DOHH2 (cell line): ENCODE results near the gene ST7.

Source experiments
- H3F3A ChIP-seq: fragments of 200-600 bp; sonication (generic), shearing (Covaris generic); 2 replicates; pipeline ENCODE4 v1.6.0; 2016; ENCODE audit warnings: antibody characterized with exemption, mild to moderate bottlenecking; ENCODE audit not compliant: control insufficient read depth, insufficient read depth
- H3K27ac ChIP-seq: fragments of 200-600 bp; sonication (generic); 2 replicates; pipeline ENCODE4 v1.5.1; 2014; ENCODE audit warnings: low read depth, mild to moderate bottlenecking, low read length, moderate library complexity
- H3K27me3 ChIP-seq: fragments of 200-600 bp; sonication (generic); 2 replicates; pipeline ENCODE4 v1.6.1; 2014; ENCODE audit warnings: mild to moderate bottlenecking, low read length, mixed read lengths; ENCODE audit not compliant: control insufficient read depth
- H3K36me3 ChIP-seq: fragments of 200-600 bp; sonication (generic); 2 replicates; pipeline ENCODE4 v1.6.1; 2014; ENCODE audit warnings: mild to moderate bottlenecking, low read length, moderate library complexity, mixed read lengths; ENCODE audit not compliant: control insufficient read depth
- H3K4me1 ChIP-seq: fragments of 200-600 bp; sonication (generic); 2 replicates; pipeline ENCODE4 v1.6.1; 2014; ENCODE audit warnings: mild to moderate bottlenecking, low read length, mixed read lengths; ENCODE audit not compliant: control insufficient read depth
- H3K4me2 ChIP-seq: fragments of 200-600 bp; sonication (generic); 2 replicates; pipeline ENCODE4 v1.6.0; 2014; ENCODE audit warnings: mild to moderate bottlenecking, low read length, moderate library complexity
- H3K4me3 ChIP-seq: fragments of 200-600 bp; sonication (generic); 2 replicates; pipeline ENCODE4 v1.5.1; 2014; ENCODE audit warnings: mild to moderate bottlenecking, low read length, mixed read lengths
- H3K79me2 ChIP-seq: fragments of 200-600 bp; sonication (generic); 2 replicates; pipeline ENCODE4 v1.6.1; 2014; ENCODE audit warnings: mild to moderate bottlenecking, low read length, mixed read lengths; ENCODE audit not compliant: control insufficient read depth
- H3K9me2 ChIP-seq: fragments of 200-600 bp; sonication (generic); replicated peaks from 2 replicates; pipeline ENCODE4 v1.6.1; 2014; ENCODE audit warnings: mild to moderate bottlenecking, low read length, mixed read lengths; ENCODE audit not compliant: control insufficient read depth
- H3K9me3 ChIP-seq: fragments of 200-600 bp; sonication (generic); 2 replicates; pipeline ENCODE4 v1.6.1; 2014; ENCODE audit warnings: antibody characterized with exemption, low read length, mixed read lengths; ENCODE audit not compliant: control insufficient read depth, insufficient read depth
- H4K20me1 ChIP-seq: fragments of 200-600 bp; sonication (generic); 2 replicates; pipeline ENCODE4 v1.6.0; 2014; ENCODE audit warnings: low read depth, mild to moderate bottlenecking, antibody characterized with exemption, low read length, moderate library complexity; ENCODE audit not compliant: control insufficient read depth, insufficient read depth
- CTCF ChIP-seq: fragments of 200-600 bp; sonication (generic); IDR thresholded peaks from one replicate; pipeline ENCODE4 v1.5.1; 2014; ENCODE audit warnings: antibody characterized with exemption, mild to moderate bottlenecking, low read depth, low read length; ENCODE audit not compliant: poor library complexity, severe bottlenecking
- EZH2phosphoT487 ChIP-seq: fragments of 200-600 bp; sonication (generic); IDR thresholded peaks from 2 replicates; pipeline ENCODE4 v1.6.1; 2017; ENCODE audit warnings: borderline replicate concordance, mild to moderate bottlenecking, antibody characterized with exemption, low read length, moderate library complexity, mixed read lengths

The ST7 gene

GRCh38 chr7:117143066-117143465 lies 189.8 kb downstream of the ST7 start:
- no peaks in the 10 kb centered on the region for H3K36me3 ChIP-seq
- no peak overlapping the region for H3K4me2 ChIP-seq
- H3K79me2 ChIP-seq = no peaks in the 10 kb centered on the region
- H3K4me1 ChIP-seq = no peaks in the 10 kb centered on the region
- H3K27me3 ChIP-seq = no peaks in the 10 kb centered on the region
- no peaks in the 10 kb centered on the region for H3K9me2 ChIP-seq
- H3K4me3 ChIP-seq = no peak overlapping the region
- H3K9me3 ChIP-seq = no peaks in the 10 kb centered on the region
- H3K27ac ChIP-seq = no peak overlapping the region
- no peaks in the 10 kb centered on the region for H4K20me1 ChIP-seq
- H3F3A ChIP-seq = no peaks in the 10 kb centered on the region
- TF ChIP-seq CTCF = no peak
- no peak for TF ChIP-seq EZH2phosphoT487

- Histone ChIP-seq H3K36me3 (no peaks in the 10 kb centered on the region), H4K20me1 (no peaks in the 10 kb centered on the region), H3K9me3 (no peaks in the 10 kb centered on the region), H3K9me2 (no peaks in the 10 kb centered on the region), H3K27me3 (no peaks in the 10 kb centered on the region), H3K27ac (no peak overlapping the region), H3F3A (no peaks in the 10 kb centered on the region), H3K4me1 (no peaks in the 10 kb centered on the region), H3K4me2 (no peak overlapping the region), H3K79me2 (no peaks in the 10 kb centered on the region), H3K4me3 (no peak overlapping the region)
- no peak for TF ChIP-seq EZH2phosphoT487
- no peak for TF ChIP-seq CTCF
Measured at GRCh38 chr7:117143580-117143979, 190.3 kb downstream of the ST7 start.

- no peaks in the 10 kb centered on the region for H3K79me2 ChIP-seq
- H3K4me2 ChIP-seq = no peak overlapping the region
- no peak overlapping the region for H3K4me3 ChIP-seq
- H4K20me1 ChIP-seq = no peaks in the 10 kb centered on the region
- H3K4me1 ChIP-seq = no peaks in the 10 kb centered on the region
- no peaks in the 10 kb centered on the region for H3K36me3 ChIP-seq
- no peak for TF ChIP-seq CTCF
- no peak for TF ChIP-seq EZH2phosphoT487
- no peaks in the 10 kb centered on the region for H3F3A ChIP-seq
- no peaks in the 10 kb centered on the region for H3K27me3 ChIP-seq
- H3K27ac ChIP-seq = no peak overlapping the region
- no peaks in the 10 kb centered on the region for H3K9me2 ChIP-seq
- H3K9me3 ChIP-seq = no peaks in the 10 kb centered on the region
Measured at GRCh38 chr7:117145333-117145732, 192.0 kb downstream of the ST7 start.

DNA sequence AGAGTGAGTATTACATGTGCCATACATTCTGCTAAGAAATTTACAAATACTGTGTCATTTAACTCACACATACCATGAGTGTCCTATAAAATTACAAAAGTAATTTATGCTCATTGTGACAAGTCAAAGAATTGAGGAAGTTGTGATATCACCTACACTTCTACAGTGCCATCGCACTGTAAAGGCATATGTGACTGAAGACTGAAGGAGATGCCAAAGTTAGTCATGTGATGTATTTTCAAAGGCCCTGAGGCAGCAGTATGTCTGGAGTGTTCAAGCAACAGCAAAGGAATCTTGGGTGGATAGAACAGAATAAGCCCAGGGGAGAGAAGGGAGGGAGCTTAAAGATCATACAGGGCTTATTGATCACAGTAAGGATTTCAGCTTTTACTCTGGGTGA lies 192.8 kb downstream of the ST7 start:
- Histone ChIP-seq H3K9me3 (no peaks in the 10 kb centered on the region), H4K20me1 (no peaks in the 10 kb centered on the region), H3K27me3 (no peaks in the 10 kb centered on the region)

More for the DNA sequence above, 192.8 kb downstream of the ST7 start:
- TF ChIP-seq CTCF (no peak), EZH2phosphoT487 (no peak)
- no peaks in the 10 kb centered on the region for H3K36me3 ChIP-seq
- H3K4me3 ChIP-seq = no peak overlapping the region
- H3K9me2 ChIP-seq = no peaks in the 10 kb centered on the region
- H3K4me1 ChIP-seq = no peaks in the 10 kb centered on the region
- no peaks in the 10 kb centered on the region for H3F3A ChIP-seq
- H3K27ac ChIP-seq = no peak overlapping the region
- H3K4me2 ChIP-seq = no peak overlapping the region
- H3K79me2 ChIP-seq = no peaks in the 10 kb centered on the region
